ENCODE measurements around the gene ADAM22. TPM values are rescaled to one million over a fixed set of nuclear protein-coding genes. Genes with fewer than 3 reads are reported as not detected.

ADAM22 gene
- total and polyA plus RNA-seq, 4 donors = 27.2 to 178 (median 44.1) TPM

DNA sequence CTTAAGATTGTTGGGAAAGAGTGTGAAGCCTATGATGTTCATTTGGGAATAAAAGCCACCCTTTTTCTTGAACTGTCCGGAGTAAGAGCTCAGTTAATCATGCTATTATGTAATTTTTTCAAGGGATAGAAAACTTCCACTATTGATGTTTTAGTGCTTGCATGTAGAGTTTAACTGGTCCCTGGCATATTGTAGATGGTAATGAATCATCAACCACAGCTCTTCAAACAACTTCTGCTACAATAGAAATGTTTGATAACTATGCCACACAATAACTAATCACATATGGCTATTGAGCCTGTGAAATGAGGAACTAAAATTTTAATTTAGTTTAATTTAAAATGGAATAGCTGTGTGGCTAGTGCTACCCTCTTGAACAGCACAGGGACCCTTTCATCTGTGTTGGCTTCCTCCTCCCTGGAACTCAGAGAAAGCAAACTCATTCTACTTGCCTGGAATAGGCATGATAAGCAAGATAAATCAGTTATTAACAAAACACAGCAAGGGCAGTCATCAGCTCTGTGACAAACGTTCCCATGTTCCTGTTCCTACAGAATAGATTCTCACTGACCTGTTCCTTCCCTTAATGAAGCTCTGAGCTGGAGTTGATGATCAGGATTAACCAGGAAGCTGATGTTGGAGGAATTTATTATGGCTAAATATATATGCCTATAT, 290.7 kb downstream of the ADAM22 start:
- no CpG with 5 or more reads among the region's 2 CpGs for WGBS (ENCODE audit: insufficient coverage)
- Histone ChIP-seq H3K4me1 (ENCODE audit: control insufficient read depth, insufficient read depth, low read length) (no peaks in the 10 kb centered on the region), H3K36me3 (ENCODE audit: control insufficient read depth, insufficient read depth, low read length) (no peaks in the 10 kb centered on the region), H3K27ac (ENCODE audit: low read depth, low read length) (no peak overlapping the region), H3K4me3 (ENCODE audit: low read depth, low read length) (no peak overlapping the region), H3K27me3 (ENCODE audit: control insufficient read depth, insufficient read depth, low read length) (no peaks in the 10 kb centered on the region), H3K9me3 (ENCODE audit: control insufficient read depth, insufficient read depth, low read length) (no peaks in the 10 kb centered on the region)
- no peak for DNase-seq (ENCODE audit: low read depth in 4 of 6, low spot score in 6 of 6)

DNA sequence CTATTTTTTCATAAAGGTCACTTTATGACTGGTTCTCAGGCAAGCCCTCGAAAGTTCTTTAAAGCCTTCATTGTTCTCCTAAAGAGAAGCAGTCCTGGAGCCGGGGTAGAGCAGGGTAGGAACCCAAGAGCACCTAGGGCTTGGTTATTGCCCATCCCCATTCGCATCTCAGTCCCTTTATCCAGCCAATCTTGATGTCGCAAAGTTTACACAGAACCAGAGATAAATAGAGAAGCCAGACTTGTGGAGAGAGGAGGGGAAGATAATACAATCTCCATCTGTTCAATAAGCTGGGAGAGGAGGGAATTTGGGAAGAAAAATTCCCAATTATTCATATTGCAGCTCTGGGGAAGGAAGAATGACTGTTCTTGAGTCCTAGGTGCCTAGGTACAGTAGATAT, 292.1 kb downstream of the ADAM22 start:
- no peak overlapping the region for H3K4me3 ChIP-seq (ENCODE audit: low read depth, low read length)
- H3K36me3 ChIP-seq (ENCODE audit: control insufficient read depth, insufficient read depth, low read length) = no peaks in the 10 kb centered on the region
- H3K27ac ChIP-seq (ENCODE audit: low read depth, low read length) = no peak overlapping the region
- H3K9me3 ChIP-seq (ENCODE audit: control insufficient read depth, insufficient read depth, low read length) = no peaks in the 10 kb centered on the region
- H3K4me1 ChIP-seq (ENCODE audit: control insufficient read depth, insufficient read depth, low read length) = no peaks in the 10 kb centered on the region
- no peak for DNase-seq (ENCODE audit: low read depth in 4 of 6, low spot score in 6 of 6)
- 67% methylated on average over 2 of the region's 4 CpGs for WGBS (ENCODE audit: insufficient coverage)
- H3K27me3 ChIP-seq (ENCODE audit: control insufficient read depth, insufficient read depth, low read length) = no peaks in the 10 kb centered on the region

DNA sequence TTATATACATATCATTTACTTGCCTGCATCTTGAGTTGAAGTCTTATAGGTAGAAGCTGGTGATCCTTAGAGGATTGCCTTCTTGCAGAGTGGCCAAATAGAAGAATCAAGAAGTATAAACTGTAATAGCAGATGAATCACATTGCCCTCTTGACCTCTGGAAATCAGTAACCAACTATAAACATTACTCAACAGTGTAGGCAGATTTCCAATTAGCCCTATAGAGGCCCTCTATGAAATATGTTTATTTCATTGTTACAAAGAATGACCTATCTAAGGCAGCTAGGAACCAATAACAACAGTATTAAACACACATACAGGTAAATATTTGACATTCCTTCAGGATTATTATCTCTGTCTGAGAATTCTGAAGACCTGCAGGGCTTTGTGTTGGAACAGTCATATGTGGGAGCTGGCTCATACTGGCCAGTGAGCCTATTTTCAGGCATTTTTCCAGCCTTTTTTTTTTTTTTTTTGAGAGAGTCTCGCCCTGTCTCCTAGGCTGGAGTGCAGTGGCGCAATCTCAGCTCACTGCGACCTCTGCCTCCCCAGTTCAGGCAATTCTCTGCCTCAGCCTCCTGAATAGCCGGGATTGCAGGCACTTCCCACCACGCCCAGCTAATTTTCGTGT, 292.9 kb downstream of the ADAM22 start:
- no peaks in the 10 kb centered on the region for H3K4me1 ChIP-seq (ENCODE audit: control insufficient read depth, insufficient read depth, low read length)
- no peak for DNase-seq (ENCODE audit: low read depth in 4 of 6, low spot score in 6 of 6)
- H3K9me3 ChIP-seq (ENCODE audit: control insufficient read depth, insufficient read depth, low read length) = no peaks in the 10 kb centered on the region
- H3K36me3 ChIP-seq (ENCODE audit: control insufficient read depth, insufficient read depth, low read length) = no peaks in the 10 kb centered on the region
- WGBS (ENCODE audit: insufficient coverage) = 93% methylated on average over 5 of the region's 6 CpGs
- no peak overlapping the region for H3K4me3 ChIP-seq (ENCODE audit: low read depth, low read length)
- no peaks in the 10 kb centered on the region for H3K27me3 ChIP-seq (ENCODE audit: control insufficient read depth, insufficient read depth, low read length)
- H3K27ac ChIP-seq (ENCODE audit: low read depth, low read length) = no peak overlapping the region

DNA sequence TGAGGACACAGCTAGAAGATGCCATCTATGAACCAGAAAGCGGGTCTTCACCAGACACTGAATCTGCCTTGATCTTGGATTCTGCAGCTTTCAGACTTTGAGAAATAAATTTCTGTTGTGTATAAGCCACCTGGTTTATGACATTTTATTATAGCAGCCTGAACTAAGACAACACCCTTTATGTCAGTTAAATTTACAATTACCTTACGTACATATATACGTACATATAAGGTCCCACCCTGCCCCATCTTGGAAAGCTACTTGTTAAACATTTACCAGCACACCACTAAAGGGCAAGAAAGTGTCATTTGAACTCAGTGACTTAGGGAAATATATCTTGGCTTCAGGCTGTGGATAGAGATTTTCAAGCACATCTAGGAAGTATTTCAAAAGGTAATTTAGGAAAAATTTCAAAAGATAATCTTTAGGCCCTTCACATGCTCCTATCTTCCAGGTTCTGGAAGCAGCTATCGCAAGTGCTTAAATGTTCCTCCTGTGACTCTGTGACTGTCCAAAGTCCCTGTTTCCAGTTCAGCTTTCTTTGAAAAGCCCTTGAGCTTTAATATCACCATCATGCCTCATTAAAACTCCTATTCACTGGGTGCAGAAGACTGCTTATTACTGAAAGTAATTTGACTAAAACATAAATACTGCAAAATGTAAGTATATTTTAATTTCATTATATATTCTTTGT, 295.4 kb downstream of the ADAM22 start:
- Histone ChIP-seq H3K4me1 (ENCODE audit: control insufficient read depth, insufficient read depth, low read length) (no peaks in the 10 kb centered on the region), H3K27ac (ENCODE audit: low read depth, low read length) (no peak overlapping the region), H3K9me3 (ENCODE audit: control insufficient read depth, insufficient read depth, low read length) (no peaks in the 10 kb centered on the region), H3K27me3 (ENCODE audit: control insufficient read depth, insufficient read depth, low read length) (no peaks in the 10 kb centered on the region), H3K4me3 (ENCODE audit: low read depth, low read length) (no peak overlapping the region), H3K36me3 (ENCODE audit: control insufficient read depth, insufficient read depth, low read length) (no peaks in the 10 kb centered on the region)
- no peak for DNase-seq (ENCODE audit: low read depth in 4 of 6, low spot score in 6 of 6)
- 90% methylated on average over 1 of the region's 4 CpGs for WGBS (ENCODE audit: insufficient coverage)

DNA sequence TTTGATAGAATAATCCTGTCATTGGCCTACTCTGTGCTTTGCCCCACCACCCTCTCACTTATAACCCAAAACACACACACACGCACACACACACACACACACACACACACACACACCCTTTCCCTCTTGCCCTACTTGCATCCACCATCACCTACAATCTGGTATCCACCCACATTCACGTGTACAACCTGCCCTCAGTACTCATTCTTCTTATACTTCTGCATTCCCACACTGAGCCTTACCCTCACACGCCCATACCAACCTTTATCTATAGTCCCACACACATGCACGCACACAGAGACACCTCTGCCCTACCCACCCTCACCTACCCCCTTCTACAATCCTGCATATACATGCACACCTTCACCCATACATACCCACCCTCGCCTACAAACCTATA, 296.6 kb downstream of the ADAM22 start:
- no peaks in the 10 kb centered on the region for H3K4me1 ChIP-seq (ENCODE audit: control insufficient read depth, insufficient read depth, low read length)
- H3K27ac ChIP-seq (ENCODE audit: low read depth, low read length) = no peak overlapping the region
- no peaks in the 10 kb centered on the region for H3K36me3 ChIP-seq (ENCODE audit: control insufficient read depth, insufficient read depth, low read length)
- no peak overlapping the region for H3K4me3 ChIP-seq (ENCODE audit: low read depth, low read length)
- no peaks in the 10 kb centered on the region for H3K27me3 ChIP-seq (ENCODE audit: control insufficient read depth, insufficient read depth, low read length)
- H3K9me3 ChIP-seq (ENCODE audit: control insufficient read depth, insufficient read depth, low read length) = no peaks in the 10 kb centered on the region
- DNase-seq (ENCODE audit: low read depth in 4 of 6, low spot score in 6 of 6) = no peak
- WGBS (ENCODE audit: insufficient coverage) = 88% methylated on average over 4 of the region's 5 CpGs

DNA sequence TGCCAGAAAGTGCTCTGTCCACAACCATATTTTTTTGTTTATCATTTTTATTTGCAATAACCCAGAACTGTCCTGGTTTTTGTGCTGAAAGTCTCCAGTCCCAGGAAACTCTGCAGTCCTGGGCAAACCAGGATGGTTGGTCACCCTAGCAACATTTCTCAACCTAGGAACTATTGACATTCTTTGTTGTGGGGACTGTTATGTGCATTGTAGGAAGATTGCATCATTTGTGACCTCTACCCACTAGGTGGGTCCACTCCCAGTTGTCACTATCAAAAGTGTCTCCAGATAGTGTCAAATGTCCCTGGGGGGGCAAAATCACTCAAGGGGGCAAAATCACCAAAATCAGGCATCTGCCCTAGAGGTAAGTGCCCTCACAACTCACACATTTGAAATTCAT, 299.8 kb downstream of the ADAM22 start:
- H3K4me3 ChIP-seq (ENCODE audit: low read depth, low read length) = no peak overlapping the region
- no peaks in the 10 kb centered on the region for H3K4me1 ChIP-seq (ENCODE audit: control insufficient read depth, insufficient read depth, low read length)
- H3K27ac ChIP-seq (ENCODE audit: low read depth, low read length) = no peak overlapping the region
- H3K9me3 ChIP-seq (ENCODE audit: control insufficient read depth, insufficient read depth, low read length) = no peaks in the 10 kb centered on the region
- H3K27me3 ChIP-seq (ENCODE audit: control insufficient read depth, insufficient read depth, low read length) = no peaks in the 10 kb centered on the region
- no peak for DNase-seq (ENCODE audit: low read depth in 4 of 6, low spot score in 6 of 6)
- H3K36me3 ChIP-seq (ENCODE audit: control insufficient read depth, insufficient read depth, low read length) = no peaks in the 10 kb centered on the region

DNA sequence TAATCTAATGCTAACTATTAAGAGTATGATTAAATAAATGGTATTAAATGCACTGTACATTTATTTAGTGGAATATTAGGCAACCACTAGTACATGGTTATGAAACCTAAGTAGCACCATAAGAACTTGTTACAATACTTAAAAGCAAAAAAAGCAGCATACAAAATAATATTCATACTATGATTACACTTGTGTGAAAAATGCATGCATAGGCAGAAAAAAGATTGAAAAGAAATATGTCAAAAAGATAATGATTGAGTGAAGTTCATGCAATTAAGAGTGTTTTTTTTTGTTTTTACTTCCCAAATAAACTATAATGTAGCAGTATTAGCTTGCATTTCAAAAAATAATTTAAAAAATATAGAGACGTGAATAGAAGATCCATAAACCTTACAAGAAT, 305.8 kb downstream of the ADAM22 start:
- Histone ChIP-seq H3K4me3 (ENCODE audit: low read depth, low read length) (no peak overlapping the region), H3K4me1 (ENCODE audit: control insufficient read depth, insufficient read depth, low read length) (no peaks in the 10 kb centered on the region), H3K9me3 (ENCODE audit: control insufficient read depth, insufficient read depth, low read length) (no peaks in the 10 kb centered on the region), H3K36me3 (ENCODE audit: control insufficient read depth, insufficient read depth, low read length) (no peaks in the 10 kb centered on the region), H3K27ac (ENCODE audit: low read depth, low read length) (no peak overlapping the region), H3K27me3 (ENCODE audit: control insufficient read depth, insufficient read depth, low read length) (no peaks in the 10 kb centered on the region)
- no peak for DNase-seq (ENCODE audit: low read depth in 4 of 6, low spot score in 6 of 6)
- WGBS (ENCODE audit: insufficient coverage) = no CpG with 5 or more reads among the region's 1 CpG

DNA sequence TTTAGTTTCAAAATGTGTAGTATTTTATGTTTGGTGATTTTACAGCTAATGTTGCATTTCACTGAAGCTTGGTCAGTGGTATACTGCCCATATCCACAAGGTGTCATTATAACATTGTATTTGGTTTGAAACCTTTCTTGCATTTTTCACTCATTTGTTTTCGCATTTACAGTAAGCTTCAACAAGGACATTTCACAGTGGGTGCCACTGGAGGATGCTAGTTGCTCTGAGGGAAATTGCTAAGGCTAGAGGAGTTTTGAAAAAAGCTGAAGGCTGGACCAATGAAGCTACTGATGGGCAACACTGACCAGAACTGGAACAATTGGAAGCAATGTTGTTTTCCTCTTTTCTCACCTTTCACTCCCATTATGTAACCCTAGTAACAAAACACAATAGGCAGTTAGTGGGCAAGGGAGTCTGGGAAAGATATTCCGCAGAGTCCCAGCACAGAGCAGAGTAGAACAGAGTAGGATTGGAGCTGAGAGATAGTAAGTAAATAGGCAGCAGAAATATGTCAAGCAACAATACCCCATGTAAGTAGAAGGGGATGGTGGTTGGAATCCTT, 309.4 kb downstream of the ADAM22 start:
- DNase-seq (ENCODE audit: low read depth in 4 of 6, low spot score in 6 of 6) = peak; percentile 33 to 95 (median 56)
- no peaks in the 10 kb centered on the region for H3K27me3 ChIP-seq (ENCODE audit: control insufficient read depth, insufficient read depth, low read length)

DNA sequence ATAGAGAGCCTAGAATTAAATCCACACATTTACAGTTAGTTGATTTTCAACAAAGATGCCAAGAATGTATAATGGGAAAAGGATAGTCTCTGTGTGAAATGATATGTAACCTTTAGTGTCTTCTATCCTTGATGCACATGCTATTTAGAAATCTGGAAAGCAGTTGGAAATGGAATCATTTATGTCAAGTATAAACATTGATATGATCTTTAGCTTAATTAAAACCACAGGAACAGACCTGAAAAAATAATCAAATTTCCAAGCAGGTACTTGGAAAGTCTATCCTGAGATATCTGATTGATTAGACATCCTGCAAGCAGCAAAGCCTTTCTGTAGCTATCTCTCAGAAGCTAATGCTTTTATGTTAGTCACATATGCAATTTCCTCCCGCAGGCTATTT, 310.2 kb downstream of the ADAM22 start:
- H3K9me3 ChIP-seq (ENCODE audit: control insufficient read depth, insufficient read depth, low read length) = no peaks in the 10 kb centered on the region
- no peaks in the 10 kb centered on the region for H3K36me3 ChIP-seq (ENCODE audit: control insufficient read depth, insufficient read depth, low read length)
- WGBS (ENCODE audit: insufficient coverage) = no CpG with 5 or more reads among the region's 1 CpG
- H3K27ac ChIP-seq (ENCODE audit: low read depth, low read length) = no peak overlapping the region
- peak in 1 of 6 donors; percentile 70 for DNase-seq (ENCODE audit: low read depth in 4 of 6, low spot score in 6 of 6)
- no peak overlapping the region for H3K4me3 ChIP-seq (ENCODE audit: low read depth, low read length)
- H3K4me1 ChIP-seq (ENCODE audit: control insufficient read depth, insufficient read depth, low read length) = no peaks in the 10 kb centered on the region
- no peaks in the 10 kb centered on the region for H3K27me3 ChIP-seq (ENCODE audit: control insufficient read depth, insufficient read depth, low read length)

More for the DNA sequence above, 309.4 kb downstream of the ADAM22 start:
- no peak overlapping the region for H3K27ac ChIP-seq (ENCODE audit: low read depth, low read length)
- H3K4me3 ChIP-seq (ENCODE audit: low read depth, low read length) = no peak overlapping the region
- no peaks in the 10 kb centered on the region for H3K4me1 ChIP-seq (ENCODE audit: control insufficient read depth, insufficient read depth, low read length)
- WGBS (ENCODE audit: insufficient coverage) = no CpG with 5 or more reads among the region's 2 CpGs
- no peaks in the 10 kb centered on the region for H3K9me3 ChIP-seq (ENCODE audit: control insufficient read depth, insufficient read depth, low read length)
- H3K36me3 ChIP-seq (ENCODE audit: control insufficient read depth, insufficient read depth, low read length) = no peaks in the 10 kb centered on the region

All from spinal cord (tissue), 10 donors.